AG09309 (cell line): ENCODE results near the gene ZNF787.
A peak's percentile ranks its signal among the peaks of the same experiment; 100 is the strongest.

Source experiments
- DNase-seq: peaks from one replicate; pipeline ENCODE4 v3.0.0-alpha.2; 2010; ENCODE audit warnings: low read depth
- H3K4me3 ChIP-seq: 2 replicates; pipeline ENCODE4 v1.5.1; 2011; ENCODE audit warnings: mild to moderate bottlenecking, low read depth, low read length, moderate library complexity; ENCODE audit not compliant: control insufficient read depth
- TF ChIP-seq, protein P1 (sequence below): IDR thresholded peaks from 2 replicates; pipeline ENCODE4 v1.5.1; 2011; ENCODE audit warnings: mild to moderate bottlenecking, low read depth, low read length, inconsistent platforms; ENCODE audit not compliant: insufficient read depth, control insufficient read depth; ENCODE audit errors: missing control alignments

The ZNF787 gene

DNA sequence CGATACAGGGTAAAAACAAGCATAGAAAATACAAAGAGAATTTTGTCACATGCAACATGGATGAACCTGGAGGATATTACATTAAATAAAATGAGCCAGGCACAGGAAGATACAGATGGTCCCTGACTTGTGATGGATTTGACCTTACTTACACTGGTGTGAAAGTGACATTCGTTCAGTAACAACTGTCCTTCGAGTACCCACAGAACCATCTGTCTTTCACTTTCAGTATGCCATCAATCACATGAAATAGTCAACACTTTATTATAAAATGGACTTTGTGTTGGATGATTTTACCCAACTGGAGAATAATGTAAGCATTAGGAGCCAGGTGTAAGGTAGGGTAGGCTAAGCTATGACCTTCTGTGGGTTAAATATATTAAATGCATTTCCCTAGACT, 51.5 kb downstream of the ZNF787 start:
- DNase-seq: no peak
- TF ChIP-seq, protein P1, sequence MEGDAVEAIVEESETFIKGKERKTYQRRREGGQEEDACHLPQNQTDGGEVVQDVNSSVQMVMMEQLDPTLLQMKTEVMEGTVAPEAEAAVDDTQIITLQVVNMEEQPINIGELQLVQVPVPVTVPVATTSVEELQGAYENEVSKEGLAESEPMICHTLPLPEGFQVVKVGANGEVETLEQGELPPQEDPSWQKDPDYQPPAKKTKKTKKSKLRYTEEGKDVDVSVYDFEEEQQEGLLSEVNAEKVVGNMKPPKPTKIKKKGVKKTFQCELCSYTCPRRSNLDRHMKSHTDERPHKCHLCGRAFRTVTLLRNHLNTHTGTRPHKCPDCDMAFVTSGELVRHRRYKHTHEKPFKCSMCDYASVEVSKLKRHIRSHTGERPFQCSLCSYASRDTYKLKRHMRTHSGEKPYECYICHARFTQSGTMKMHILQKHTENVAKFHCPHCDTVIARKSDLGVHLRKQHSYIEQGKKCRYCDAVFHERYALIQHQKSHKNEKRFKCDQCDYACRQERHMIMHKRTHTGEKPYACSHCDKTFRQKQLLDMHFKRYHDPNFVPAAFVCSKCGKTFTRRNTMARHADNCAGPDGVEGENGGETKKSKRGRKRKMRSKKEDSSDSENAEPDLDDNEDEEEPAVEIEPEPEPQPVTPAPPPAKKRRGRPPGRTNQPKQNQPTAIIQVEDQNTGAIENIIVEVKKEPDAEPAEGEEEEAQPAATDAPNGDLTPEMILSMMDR: no peak
- no peak overlapping the region for H3K4me3 ChIP-seq

DNA sequence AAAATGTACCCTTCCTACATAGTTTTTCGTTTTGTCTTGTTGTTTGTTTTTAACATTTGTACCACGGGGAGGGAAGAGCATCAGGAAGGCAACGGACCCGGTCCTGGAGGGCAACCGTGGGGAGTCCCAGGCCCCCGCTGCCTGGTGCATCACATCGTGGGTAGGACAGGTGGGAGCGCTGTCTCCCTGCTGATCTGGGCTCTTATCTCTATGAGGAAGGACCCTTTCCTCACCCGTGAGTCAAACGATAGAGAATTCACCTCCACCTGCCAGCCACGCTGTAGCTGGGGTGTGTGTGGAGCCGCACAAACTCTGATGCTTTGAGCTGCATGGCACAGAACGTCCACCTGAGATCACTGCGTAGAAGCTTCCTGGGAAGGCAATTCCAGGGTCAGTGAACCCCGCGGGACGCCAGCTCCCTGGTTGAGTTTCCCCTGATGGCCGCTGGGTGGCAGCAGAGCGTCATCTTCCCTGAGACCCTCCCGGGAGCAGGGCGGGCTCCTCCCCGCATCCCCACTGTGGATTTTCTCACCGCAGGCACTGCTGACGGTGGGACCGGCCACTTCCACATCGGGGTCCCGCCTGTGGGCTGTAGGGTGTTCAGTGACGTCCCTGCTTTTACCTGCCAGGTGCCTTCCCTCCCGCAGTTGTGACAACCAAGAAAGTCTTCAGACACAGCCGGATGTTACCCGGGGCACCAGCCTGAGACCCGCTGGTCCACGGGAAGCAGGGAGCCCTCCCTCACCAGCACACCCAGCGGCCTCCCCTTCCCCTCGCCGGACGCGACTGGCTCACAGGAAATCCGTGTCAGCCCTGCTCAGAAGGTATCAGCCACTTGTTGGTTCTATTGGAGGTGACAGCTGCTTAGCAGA, 54.7 kb downstream of the ZNF787 start:
- no peak overlapping the region; the same call in 1 of the 2 replicates for H3K4me3 ChIP-seq
- DNase-seq: no peak
- TF ChIP-seq, protein P1: peak; percentile 90

DNA sequence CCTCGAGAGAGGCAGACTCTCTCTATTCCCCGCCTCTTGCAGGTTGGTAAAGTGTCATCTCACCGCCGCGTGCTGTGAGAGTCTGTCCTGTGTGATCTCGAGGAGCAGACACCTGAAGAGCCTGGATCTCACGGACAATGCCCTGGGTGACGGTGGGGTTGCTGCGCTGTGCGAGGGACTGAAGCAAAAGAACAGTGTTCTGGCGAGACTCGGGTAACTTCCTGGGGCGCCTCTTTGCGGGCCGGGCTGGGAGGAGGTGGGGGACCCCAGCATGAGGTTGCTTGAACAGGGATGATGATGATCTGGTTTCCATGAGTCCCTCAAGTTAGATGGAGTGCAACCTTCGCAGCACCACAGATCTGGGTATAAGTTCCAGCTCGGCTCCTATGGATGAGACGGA, 67.5 kb downstream of the ZNF787 start:
- TF ChIP-seq, protein P1: no peak
- DNase-seq: no peak
- no peak overlapping the region for H3K4me3 ChIP-seq
